Gastrocnemius medialis (tissue), 4 donors: ENCODE data around the gene SLC35B1. TPM values are rescaled to one million over a fixed set of nuclear protein-coding genes. Genes with fewer than 3 reads are reported as not detected.
A peak's percentile ranks its signal among the peaks of the same experiment; 100 is the strongest.

Experiments
- ATAC-seq, 2 donors: fragments of 150-250 bp; one replicate each; pipeline ENCODE4 v1.9.1; 2016
- DNase-seq, 2 donors: peaks; one replicate each; pipeline ENCODE4 v3.0.0-alpha.2; 2019
- H3K27ac ChIP-seq, 4 donors: fragments of 200-600 bp; sonication (generic); 1 replicate in 1 of 4; 2 replicates in 3 of 4; pipeline ENCODE4 v1.5.1; 2016 to 2018; ENCODE audit warnings: mild to moderate bottlenecking in 2 of 4, moderate library complexity in 1 of 4
- H3K27me3 ChIP-seq, 3 donors: fragments of 200-600 bp; sonication (generic) in 2 of 3; 1 replicate in 1 of 3; 2 replicates in 2 of 3; pipeline versions ENCODE4 v1.5.1 to v1.6.0; 2016 to 2019; ENCODE audit warnings: mild to moderate bottlenecking in 1 of 3, moderate library complexity in 1 of 3
- H3K36me3 ChIP-seq, 2 donors: fragments of 200-600 bp; sonication (generic) in 1 of 2; one replicate each; pipeline ENCODE4 v1.5.1; 2017 to 2018
- H3K4me1 ChIP-seq, 2 donors: fragments of 200-600 bp; sonication (generic) in 1 of 2; one replicate each; pipeline ENCODE4 v1.5.1; 2016 to 2017; ENCODE audit warnings: mild to moderate bottlenecking in 2 of 2
- H3K4me3 ChIP-seq, 4 donors: fragments of 200-600 bp; sonication (generic) in 3 of 4; 1 replicate in 1 of 4; 2 replicates in 3 of 4; pipeline ENCODE4 v1.5.1; 2016 to 2019; ENCODE audit warnings: mild to moderate bottlenecking in 2 of 4
- H3K9me3 ChIP-seq, 3 donors: fragments of 200-600 bp; sonication (generic) in 2 of 3; 1 replicate in 1 of 3; 2 replicates in 2 of 3; pipeline ENCODE4 v1.5.1; 2016 to 2019
- CTCF ChIP-seq, 5 experiments: fragments of 450-650 bp in 3 of 5; fragments of 200-600 bp in 2 of 5; sonication (generic) in 2 of 5; IDR thresholded peaks in 4 of 5; conservative IDR thresholded peaks in 1 of 5; 1 replicate in 4 of 5; 2 replicates in 1 of 5; pipeline ENCODE4 v1.5.1; 2016 to 2019; ENCODE audit warnings: antibody characterized with exemption in 5 of 5, mild to moderate bottlenecking in 3 of 5, moderate library complexity in 3 of 5
- POLR2A ChIP-seq, 2 donors: fragments of 450-650 bp; IDR thresholded peaks; one replicate each; pipeline ENCODE4 v1.6.1; 2017; ENCODE audit warnings: antibody characterized with exemption in 2 of 2, mild to moderate bottlenecking in 2 of 2, moderate library complexity in 2 of 2
- in situ Hi-C, 4 donors: fragments of 200-750 bp; cut with MboI; loops; one replicate each; pipeline versions ENCODE4 v1.15.0 to v1.8.0; 2017; ENCODE audit warnings: low sequenced_read_pairs in 4 of 4
- intact Hi-C: fragments of 100-400 bp; cut with DNase I; formaldehyde crosslinking; loops from one replicate; pipeline ENCODE4 v1.15.1; 2023; ENCODE audit warnings: low total_unique reads
- total RNA-seq, 4 donors: library from RNA; depleted of rRNA; stranded (reverse); fragments of >200 nt; gene quantifications; one replicate each; pipeline versions ENCODE4 v1.1.0 to v1.2.3, GENCODE V29; 2016

Gene SLC35B1
- total RNA-seq, 4 donors from 2014 or later: 62.7 to 99.0 (median 84.5) TPM

GRCh38 chr17:49670641-49671040 is 37.1 kb downstream of the SLC35B1 start:
- H3K27ac ChIP-seq: peak overlapping the region; percentile 57 to 100 (median 70)

GRCh38 chr17:49670002-49670401 is 37.8 kb downstream of the SLC35B1 start:
- Histone ChIP-seq H3K4me1 (peaks cover 35 to 50% of the 10 kb centered on the region in 2 donors), H3K27me3 (no peaks in the 10 kb centered on the region), H3K4me3 (no peak overlapping the region), H3K27ac (peak overlapping the region; percentile 57 to 100 (median 70)), H3K36me3 (peaks cover 0 to 3% of the 10 kb centered on the region in 2 donors), H3K9me3 (no peaks in the 10 kb centered on the region)
- intact Hi-C loops: loop anchor here (10.0 kb wide), 1 partner anchor 725 kb away; the partner anchor contains the start of gene SNF8
- TF ChIP-seq CTCF (IDR thresholded peaks at IDR 0.05 in 4 of 5, conservative IDR thresholded peaks at IDR 0.05 in 1 of 5) (no peak), POLR2A (IDR thresholded peaks at IDR 0.05) (no peak)
- ATAC-seq: peak in 1 of 2 donors; percentile 46
- in situ Hi-C loops: no loop called here
- DNase-seq: no peak

More at GRCh38 chr17:49670641-49671040, 37.1 kb downstream of the SLC35B1 start:
- Histone ChIP-seq H3K4me3 (no peak overlapping the region), H3K27me3 (no peaks in the 10 kb centered on the region), H3K9me3 (no peaks in the 10 kb centered on the region), H3K36me3 (peaks cover 0 to 3% of the 10 kb centered on the region in 2 donors), H3K4me1 (peaks cover 42 to 55% of the 10 kb centered on the region in 2 donors)
- intact Hi-C loops (loop anchor here (10.0 kb wide), 1 partner anchor 726 kb away; the partner anchor contains the start of gene SNF8), in situ Hi-C loops (no loop called here)
- DNase-seq (no peak), ATAC-seq (peak in 1 of 2 donors; percentile 32)
- TF ChIP-seq CTCF (IDR thresholded peaks at IDR 0.05 in 4 of 5, conservative IDR thresholded peaks at IDR 0.05 in 1 of 5): no peak
- no peak for TF ChIP-seq POLR2A (IDR thresholded peaks at IDR 0.05)

DNA sequence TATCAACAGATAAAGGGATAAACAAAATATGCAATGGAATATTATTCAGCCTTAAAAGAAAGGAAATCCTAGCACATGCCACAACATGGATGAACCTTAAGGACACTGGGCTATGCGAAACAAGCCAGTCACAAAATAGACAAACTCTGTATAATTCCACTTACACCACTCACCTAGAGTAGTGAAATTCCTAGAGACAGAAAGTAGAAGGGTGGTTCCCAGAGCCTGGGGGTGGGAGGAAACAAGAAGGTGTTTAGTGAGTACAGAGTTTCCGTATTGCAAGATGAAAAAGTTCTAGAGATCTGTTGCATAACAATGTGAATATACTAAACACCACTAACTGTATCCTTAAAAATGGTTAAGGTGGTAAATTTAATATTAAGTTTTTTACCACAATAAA is 39.9 kb downstream of the SLC35B1 start:
- no peak for ATAC-seq
- no peaks in the 10 kb centered on the region for H3K27me3 ChIP-seq
- peaks cover 38 to 50% of the 10 kb centered on the region in 2 donors for H3K4me1 ChIP-seq
- peak overlapping the region in 1 of 4 donors; percentile 20 for H3K27ac ChIP-seq
- no peak overlapping the region for H3K4me3 ChIP-seq
- H3K36me3 ChIP-seq: peaks cover 0 to 3% of the 10 kb centered on the region in 2 donors
- TF ChIP-seq POLR2A (IDR thresholded peaks at IDR 0.05) (no peak), CTCF (IDR thresholded peaks at IDR 0.05 in 4 of 5, conservative IDR thresholded peaks at IDR 0.05 in 1 of 5) (no peak)
- no peak for DNase-seq
- no peaks in the 10 kb centered on the region for H3K9me3 ChIP-seq
- in situ Hi-C loops (no loop called here), intact Hi-C loops (no loop called here)

DNA sequence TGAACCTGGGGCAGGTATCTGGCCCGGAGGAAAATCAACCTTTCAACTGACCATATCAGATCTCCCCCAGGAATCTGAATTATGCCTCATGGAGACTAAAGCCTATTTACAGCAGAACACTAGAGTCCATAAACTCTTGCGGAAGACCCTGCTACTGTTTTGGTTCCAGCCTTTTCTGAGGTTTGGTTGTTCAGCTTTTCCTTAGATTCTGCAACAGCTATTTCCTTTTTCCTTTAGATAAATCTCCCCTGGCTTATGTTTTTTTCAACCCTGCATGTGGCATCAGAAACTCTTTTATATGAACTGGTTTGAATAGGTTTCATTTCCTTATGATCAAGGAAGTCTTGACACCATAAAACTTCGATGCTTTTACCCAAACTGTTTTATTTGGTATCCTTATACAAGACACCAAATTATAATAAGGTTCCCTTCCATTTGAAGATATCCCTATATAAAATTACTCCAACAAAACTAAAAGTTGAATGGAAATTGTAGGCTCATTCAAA is 43.0 kb downstream of the SLC35B1 start:
- intact Hi-C loops: no loop called here
- H3K4me3 ChIP-seq: no peak overlapping the region
- in situ Hi-C loops: no loop called here
- peak overlapping the region in 2 of 4 donors; percentile 1 to 17 for H3K27ac ChIP-seq
- ATAC-seq (no peak), DNase-seq (no peak)
- peaks cover 0 to 3% of the 10 kb centered on the region in 2 donors for H3K36me3 ChIP-seq
- H3K9me3 ChIP-seq: no peaks in the 10 kb centered on the region
- H3K27me3 ChIP-seq: no peaks in the 10 kb centered on the region
- TF ChIP-seq CTCF (IDR thresholded peaks at IDR 0.05 in 4 of 5, conservative IDR thresholded peaks at IDR 0.05 in 1 of 5) (no peak), POLR2A (IDR thresholded peaks at IDR 0.05) (no peak)
- peaks cover 39 to 42% of the 10 kb centered on the region in 2 donors for H3K4me1 ChIP-seq
